ENCODE results near the gene SEC14L5. TPM values are rescaled to one million over a fixed set of nuclear protein-coding genes. Genes with fewer than 3 reads are reported as not detected.

Gene SEC14L5
- total RNA-seq, 1 donor, result under 0.01 TPM

DNA sequence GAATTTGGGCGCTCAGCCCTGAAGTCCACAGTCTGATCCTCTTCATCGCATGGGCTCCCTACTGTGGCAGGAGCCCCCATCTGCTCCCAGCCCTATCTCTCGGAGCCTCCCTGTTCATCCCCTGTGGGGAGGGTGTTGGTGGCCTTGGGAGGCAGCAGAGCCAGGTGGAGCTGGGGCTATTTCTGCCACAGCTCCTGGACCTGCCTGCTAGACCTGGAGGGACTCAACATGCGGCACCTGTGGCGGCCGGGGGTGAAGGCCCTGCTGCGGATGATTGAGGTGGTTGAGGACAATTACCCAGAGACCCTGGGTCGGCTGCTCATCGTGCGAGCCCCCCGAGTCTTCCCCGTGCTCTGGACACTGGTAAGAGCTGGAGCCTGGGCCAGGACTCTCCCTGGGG is 45.1 kb downstream of the SEC14L5 start:
- no peak for DNase-seq (ENCODE audit: low read depth)
- no peak for TF ChIP-seq CTCF (IDR thresholded peaks at IDR 0.05; ENCODE audit: insufficient read depth, low read depth, low read length)
- H3K4me3 ChIP-seq (ENCODE audit: low read depth, low read length), result no peak overlapping the region

- TF ChIP-seq CTCF (IDR thresholded peaks at IDR 0.05; ENCODE audit: insufficient read depth, low read depth, low read length), result no peak
- DNase-seq (ENCODE audit: low read depth), result no peak
Observed at GRCh38 chr16:5003828-5004227, 45.7 kb downstream of the SEC14L5 start.

GRCh38 chr16:5004311-5004710 is 46.2 kb downstream of the SEC14L5 start:
- TF ChIP-seq CTCF (IDR thresholded peaks at IDR 0.05; ENCODE audit: insufficient read depth, low read depth, low read length), result no peak

More at GRCh38 chr16:5003828-5004227, 45.7 kb downstream of the SEC14L5 start:
- no peak overlapping the region for H3K4me3 ChIP-seq (ENCODE audit: low read depth, low read length)

DNA sequence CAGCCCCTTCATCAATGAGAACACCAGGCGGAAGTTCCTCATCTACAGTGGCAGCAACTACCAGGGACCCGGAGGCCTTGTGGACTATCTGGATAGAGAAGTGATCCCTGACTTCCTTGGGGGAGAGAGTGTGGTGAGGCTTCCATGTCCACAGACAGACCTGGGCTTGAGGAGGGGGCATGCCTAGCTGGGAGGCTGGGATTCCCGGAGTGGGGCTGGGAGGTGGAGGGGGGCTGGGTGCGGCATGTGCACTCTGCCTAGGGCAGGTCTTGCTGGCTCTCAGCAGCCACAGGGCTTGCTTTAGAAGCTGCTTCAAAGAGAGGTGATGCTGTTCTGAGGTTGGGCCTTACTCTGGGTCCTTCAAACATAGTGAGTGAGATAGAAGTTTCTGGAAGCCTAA is 47.8 kb downstream of the SEC14L5 start:
- no peak for DNase-seq (ENCODE audit: low read depth)
- no peak overlapping the region for H3K4me3 ChIP-seq (ENCODE audit: low read depth, low read length)
- no peak for TF ChIP-seq CTCF (IDR thresholded peaks at IDR 0.05; ENCODE audit: insufficient read depth, low read depth, low read length)

More at GRCh38 chr16:5004311-5004710, 46.2 kb downstream of the SEC14L5 start:
- no peak overlapping the region for H3K4me3 ChIP-seq (ENCODE audit: low read depth, low read length)
- DNase-seq (ENCODE audit: low read depth), result no peak

GRCh38 chr16:5006348-5007193 is 48.4 kb downstream of the SEC14L5 start:
- no peak for DNase-seq (ENCODE audit: low read depth)
- no peak overlapping the region for H3K4me3 ChIP-seq (ENCODE audit: low read depth, low read length)
- no peak for TF ChIP-seq CTCF (IDR thresholded peaks at IDR 0.05; ENCODE audit: insufficient read depth, low read depth, low read length)

- H3K4me3 ChIP-seq (ENCODE audit: low read depth, low read length), result no peak overlapping the region
- no peak for TF ChIP-seq CTCF (IDR thresholded peaks at IDR 0.05; ENCODE audit: insufficient read depth, low read depth, low read length)
- DNase-seq (ENCODE audit: low read depth), result no peak
Observed at GRCh38 chr16:5007256-5007655, 49.1 kb downstream of the SEC14L5 start.

Measured in fibroblast of villous mesenchyme (primary cell).